Measurements from ENCODE around the gene CASK.

Gene CASK

DNA sequence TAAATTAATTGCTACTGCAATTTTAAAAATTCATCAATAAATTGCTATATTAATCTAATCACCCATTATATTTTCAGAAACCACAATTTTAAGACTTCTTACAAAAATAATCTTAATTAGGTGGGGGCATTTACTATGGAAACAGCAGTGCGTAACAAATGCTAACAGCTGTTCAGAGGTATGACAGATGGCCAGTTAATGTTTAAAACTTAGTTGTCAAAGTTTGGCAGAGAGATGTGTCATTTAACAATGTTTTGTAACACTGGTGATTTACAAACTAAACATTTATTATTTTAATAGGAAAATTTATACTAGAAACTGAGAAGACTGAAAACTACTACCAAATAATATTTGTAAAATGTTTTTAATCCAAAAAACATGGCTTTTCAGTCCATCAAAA lies 319.8 kb downstream of the CASK start:
- in situ Hi-C loops (cut with HindIII; ENCODE audit: low sequenced_read_pairs): no loop called here
- DNase-seq (ENCODE audit: low read depth): no peak
- no peak overlapping the region for H3K4me3 ChIP-seq (ENCODE audit: low read depth, low read length)
- TF ChIP-seq, protein P1, sequence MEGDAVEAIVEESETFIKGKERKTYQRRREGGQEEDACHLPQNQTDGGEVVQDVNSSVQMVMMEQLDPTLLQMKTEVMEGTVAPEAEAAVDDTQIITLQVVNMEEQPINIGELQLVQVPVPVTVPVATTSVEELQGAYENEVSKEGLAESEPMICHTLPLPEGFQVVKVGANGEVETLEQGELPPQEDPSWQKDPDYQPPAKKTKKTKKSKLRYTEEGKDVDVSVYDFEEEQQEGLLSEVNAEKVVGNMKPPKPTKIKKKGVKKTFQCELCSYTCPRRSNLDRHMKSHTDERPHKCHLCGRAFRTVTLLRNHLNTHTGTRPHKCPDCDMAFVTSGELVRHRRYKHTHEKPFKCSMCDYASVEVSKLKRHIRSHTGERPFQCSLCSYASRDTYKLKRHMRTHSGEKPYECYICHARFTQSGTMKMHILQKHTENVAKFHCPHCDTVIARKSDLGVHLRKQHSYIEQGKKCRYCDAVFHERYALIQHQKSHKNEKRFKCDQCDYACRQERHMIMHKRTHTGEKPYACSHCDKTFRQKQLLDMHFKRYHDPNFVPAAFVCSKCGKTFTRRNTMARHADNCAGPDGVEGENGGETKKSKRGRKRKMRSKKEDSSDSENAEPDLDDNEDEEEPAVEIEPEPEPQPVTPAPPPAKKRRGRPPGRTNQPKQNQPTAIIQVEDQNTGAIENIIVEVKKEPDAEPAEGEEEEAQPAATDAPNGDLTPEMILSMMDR (IDR thresholded peaks at IDR 0.05; ENCODE audit: low read depth, low read length, missing control alignments): no peak

DNA sequence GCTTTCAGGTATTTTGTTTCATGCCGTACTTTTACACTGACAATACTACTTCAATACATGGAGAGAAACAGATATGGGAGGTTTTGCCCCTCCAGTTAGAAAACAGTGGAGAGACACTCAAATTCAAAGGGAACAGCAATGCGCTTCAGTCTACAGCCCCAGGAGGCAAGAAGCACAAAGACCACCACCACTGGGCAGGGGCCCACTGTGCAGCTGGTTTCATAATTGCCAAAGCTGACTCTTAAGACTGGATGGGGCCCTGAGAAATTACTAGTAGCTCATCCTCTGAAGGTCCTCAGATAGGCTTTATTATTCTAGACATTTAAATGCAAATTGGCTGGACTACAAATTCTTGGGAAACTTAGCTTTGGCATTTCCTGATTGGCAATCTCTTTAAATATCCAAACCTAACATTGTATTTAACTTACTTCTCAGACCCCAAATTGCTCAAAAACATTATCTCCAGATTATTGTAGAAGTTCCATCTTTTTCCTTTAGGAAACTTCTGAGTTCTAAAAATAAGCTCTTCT lies 320.5 kb downstream of the CASK start:
- H3K4me3 ChIP-seq (ENCODE audit: low read depth, low read length): no peak overlapping the region
- TF ChIP-seq, protein P1 (IDR thresholded peaks at IDR 0.05; ENCODE audit: low read depth, low read length, missing control alignments): no peak
- no peak for DNase-seq (ENCODE audit: low read depth)
- in situ Hi-C loops (cut with HindIII; ENCODE audit: low sequenced_read_pairs): no loop called here

DNA sequence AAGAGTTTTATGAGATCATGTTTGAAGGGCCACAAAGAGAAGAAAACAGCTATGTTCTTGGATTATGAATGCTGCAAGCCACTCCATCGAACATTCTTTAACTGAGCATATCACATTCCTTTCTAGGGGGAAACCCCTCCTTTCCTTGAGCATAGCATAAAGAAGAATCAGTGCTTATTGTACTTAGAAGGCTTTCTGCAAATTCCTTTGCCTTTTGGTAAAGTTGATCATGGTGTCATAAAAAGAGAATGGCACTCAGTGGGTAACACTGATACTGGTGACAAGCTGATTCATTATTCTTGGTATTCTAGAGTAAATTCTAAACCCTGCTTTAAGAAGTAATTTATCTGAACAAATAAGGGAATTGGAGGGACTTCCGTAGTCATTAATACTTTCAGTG lies 323.1 kb downstream of the CASK start:
- DNase-seq (ENCODE audit: low read depth): peak; percentile 35
- in situ Hi-C loops (cut with HindIII; ENCODE audit: low sequenced_read_pairs): no loop called here

DNA sequence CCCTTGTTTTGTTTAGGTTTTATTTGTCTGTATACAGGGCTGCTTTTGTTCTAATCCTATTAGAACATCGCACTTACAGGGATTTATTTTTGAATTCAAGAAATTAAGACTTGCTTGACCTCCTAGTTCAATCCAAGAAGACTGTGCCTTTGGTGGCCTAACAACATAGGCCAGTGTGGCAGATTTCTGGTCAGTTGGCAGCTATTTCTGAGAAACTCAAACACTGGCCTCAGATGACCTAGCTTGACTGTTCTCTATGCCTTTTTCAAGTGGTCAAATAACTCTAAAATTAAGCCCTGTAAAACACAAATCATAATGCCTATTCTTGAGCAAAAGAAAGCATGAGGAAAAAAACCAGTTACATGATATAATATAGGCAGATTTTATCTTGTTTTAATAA lies 323.8 kb downstream of the CASK start:
- TF ChIP-seq, protein P1 (IDR thresholded peaks at IDR 0.05; ENCODE audit: low read depth, low read length, missing control alignments): no peak
- in situ Hi-C loops (cut with HindIII; ENCODE audit: low sequenced_read_pairs): loop anchor here (5.0 kb wide), 1 partner anchor 53 kb away; no protein-coding TSS in a partner anchor
- no peak for DNase-seq (ENCODE audit: low read depth)

More for the DNA sequence above, 323.1 kb downstream of the CASK start:
- H3K4me3 ChIP-seq (ENCODE audit: low read depth, low read length): no peak overlapping the region
- TF ChIP-seq, protein P1 (IDR thresholded peaks at IDR 0.05; ENCODE audit: low read depth, low read length, missing control alignments): no peak

DNA sequence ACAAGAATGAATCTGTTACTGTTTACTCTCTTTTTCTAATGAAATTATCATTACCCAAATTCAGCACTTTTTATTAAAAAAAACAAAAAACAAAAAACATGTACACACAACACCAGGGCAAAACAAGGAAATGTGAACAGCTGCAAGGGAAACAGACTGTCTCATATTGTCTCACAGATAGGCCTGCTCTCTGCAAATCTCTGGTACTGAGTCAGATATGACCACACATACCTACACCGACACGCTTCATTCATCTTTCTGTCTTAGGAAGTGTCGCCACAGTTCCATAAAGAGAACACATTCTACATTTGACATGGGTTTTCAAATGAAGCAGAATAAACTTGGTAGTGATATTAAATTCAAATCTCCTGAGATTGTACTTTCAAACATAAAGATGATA lies 326.8 kb downstream of the CASK start:
- TF ChIP-seq, protein P1 (IDR thresholded peaks at IDR 0.05; ENCODE audit: low read depth, low read length, missing control alignments): no peak
- in situ Hi-C loops (cut with HindIII; ENCODE audit: low sequenced_read_pairs): loop anchor here (5.0 kb wide), 1 partner anchor 56 kb away; no protein-coding TSS in a partner anchor
- H3K4me3 ChIP-seq (ENCODE audit: low read depth, low read length): no peak overlapping the region
- no peak for DNase-seq (ENCODE audit: low read depth)

More for the DNA sequence above, 323.8 kb downstream of the CASK start:
- H3K4me3 ChIP-seq (ENCODE audit: low read depth, low read length): no peak overlapping the region

DNA sequence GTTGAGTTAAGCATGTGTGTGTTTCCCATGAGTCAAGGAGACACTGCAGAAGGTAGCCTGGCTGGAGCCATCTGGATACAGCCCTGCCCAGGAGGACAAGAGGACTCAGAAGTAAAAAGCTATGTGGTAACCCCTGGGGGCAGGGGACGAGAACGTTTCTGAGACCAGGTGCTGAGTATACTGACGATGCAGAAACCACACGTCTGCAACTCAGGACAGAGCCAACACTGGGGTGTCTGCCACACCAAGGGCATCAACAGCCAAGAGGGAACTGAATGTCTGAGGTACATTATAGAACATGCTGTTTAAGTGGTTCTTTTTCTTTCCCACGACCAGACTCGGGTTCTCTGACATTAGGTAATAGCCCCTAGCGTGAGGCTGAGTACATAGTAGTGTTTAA lies 328.7 kb downstream of the CASK start:
- H3K4me3 ChIP-seq (ENCODE audit: low read depth, low read length): no peak overlapping the region
- no peak for DNase-seq (ENCODE audit: low read depth)
- TF ChIP-seq, protein P1 (IDR thresholded peaks at IDR 0.05; ENCODE audit: low read depth, low read length, missing control alignments): no peak
- in situ Hi-C loops (cut with HindIII; ENCODE audit: low sequenced_read_pairs): loop anchor here (5.0 kb wide), 1 partner anchor 58 kb away; no protein-coding TSS in a partner anchor

All from astrocyte of the cerebellum (primary cell).